Measurements from ENCODE around the gene NPAS2.

The NPAS2 gene

GRCh38 chr2:100955226-100955625, 135.3 kb downstream of the NPAS2 start:
- H3K36me3 ChIP-seq (ENCODE audit: control insufficient read depth in 2 of 2, insufficient read depth in 2 of 2, low read length in 2 of 2): peaks cover 0 to 3% of the 10 kb centered on the region in 2 donors
- no peaks in the 10 kb centered on the region for H3K27me3 ChIP-seq (ENCODE audit: control insufficient read depth in 1 of 2, insufficient read depth in 2 of 2, low read length in 2 of 2)
- H3K4me3 ChIP-seq (ENCODE audit: low read length in 2 of 2): no peak overlapping the region
- H3K9me3 ChIP-seq (ENCODE audit: control insufficient read depth in 2 of 2, low read length in 2 of 2): no peaks in the 10 kb centered on the region
- no peak overlapping the region for H3K9ac ChIP-seq (ENCODE audit: low read length in 2 of 2)
- no peak overlapping the region for H3K27ac ChIP-seq (ENCODE audit: low read length)
- H3K4me1 ChIP-seq (ENCODE audit: control insufficient read depth, insufficient read depth, low read length): peaks cover 8% of the 10 kb centered on the region

- Histone ChIP-seq H3K9ac (ENCODE audit: low read length in 2 of 2) (no peak overlapping the region), H3K36me3 (ENCODE audit: control insufficient read depth in 2 of 2, insufficient read depth in 2 of 2, low read length in 2 of 2) (peaks cover 0 to 3% of the 10 kb centered on the region in 2 donors), H3K9me3 (ENCODE audit: control insufficient read depth in 2 of 2, low read length in 2 of 2) (no peaks in the 10 kb centered on the region), H3K27me3 (ENCODE audit: control insufficient read depth in 1 of 2, insufficient read depth in 2 of 2, low read length in 2 of 2) (no peaks in the 10 kb centered on the region), H3K27ac (ENCODE audit: low read length) (no peak overlapping the region), H3K4me3 (ENCODE audit: low read length in 2 of 2) (no peak overlapping the region), H3K4me1 (ENCODE audit: control insufficient read depth, insufficient read depth, low read length) (peaks cover 8% of the 10 kb centered on the region)
Observed at GRCh38 chr2:100956081-100956480, 136.1 kb downstream of the NPAS2 start.

DNA sequence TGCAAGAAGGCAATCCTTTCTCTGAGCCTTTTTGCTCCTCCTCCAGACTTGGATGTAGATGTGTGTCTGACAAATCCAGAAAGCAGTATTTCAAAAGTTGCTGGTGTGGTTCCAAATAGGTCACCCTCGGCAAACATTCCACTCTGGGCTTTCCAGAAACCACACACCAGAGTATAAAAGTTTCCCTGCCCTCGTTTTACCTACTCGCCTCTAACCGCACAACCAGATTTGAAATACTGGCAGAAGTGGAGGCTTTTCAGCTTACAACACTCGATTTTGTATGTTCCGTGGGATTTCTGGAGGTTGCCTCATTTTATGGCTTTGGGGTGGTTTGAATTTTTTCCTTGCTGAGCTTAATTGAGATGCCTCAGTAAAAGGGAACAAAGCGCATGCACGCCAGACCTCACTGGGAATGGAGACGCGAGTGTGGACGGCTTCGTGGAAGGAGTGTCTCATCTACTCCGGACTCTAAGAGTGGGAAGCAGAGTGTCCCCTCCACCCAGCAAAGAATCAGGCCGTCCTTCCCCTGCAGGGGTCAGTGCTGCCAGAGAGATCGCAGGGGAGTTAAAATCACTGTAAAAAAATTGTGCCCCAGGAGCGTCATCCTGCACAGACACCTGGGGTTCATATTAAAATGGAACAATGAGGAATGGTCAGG, 138.2 kb downstream of the NPAS2 start:
- H3K4me1 ChIP-seq (ENCODE audit: control insufficient read depth, insufficient read depth, low read length): peaks cover 8% of the 10 kb centered on the region
- H3K36me3 ChIP-seq (ENCODE audit: control insufficient read depth in 2 of 2, insufficient read depth in 2 of 2, low read length in 2 of 2): peaks cover 0 to 3% of the 10 kb centered on the region in 2 donors
- no peak overlapping the region for H3K9ac ChIP-seq (ENCODE audit: low read length in 2 of 2)
- no peak overlapping the region for H3K4me3 ChIP-seq (ENCODE audit: low read length in 2 of 2)
- no peaks in the 10 kb centered on the region for H3K27me3 ChIP-seq (ENCODE audit: control insufficient read depth in 1 of 2, insufficient read depth in 2 of 2, low read length in 2 of 2)
- no peaks in the 10 kb centered on the region for H3K9me3 ChIP-seq (ENCODE audit: control insufficient read depth in 2 of 2, low read length in 2 of 2)
- H3K27ac ChIP-seq (ENCODE audit: low read length): no peak overlapping the region

DNA sequence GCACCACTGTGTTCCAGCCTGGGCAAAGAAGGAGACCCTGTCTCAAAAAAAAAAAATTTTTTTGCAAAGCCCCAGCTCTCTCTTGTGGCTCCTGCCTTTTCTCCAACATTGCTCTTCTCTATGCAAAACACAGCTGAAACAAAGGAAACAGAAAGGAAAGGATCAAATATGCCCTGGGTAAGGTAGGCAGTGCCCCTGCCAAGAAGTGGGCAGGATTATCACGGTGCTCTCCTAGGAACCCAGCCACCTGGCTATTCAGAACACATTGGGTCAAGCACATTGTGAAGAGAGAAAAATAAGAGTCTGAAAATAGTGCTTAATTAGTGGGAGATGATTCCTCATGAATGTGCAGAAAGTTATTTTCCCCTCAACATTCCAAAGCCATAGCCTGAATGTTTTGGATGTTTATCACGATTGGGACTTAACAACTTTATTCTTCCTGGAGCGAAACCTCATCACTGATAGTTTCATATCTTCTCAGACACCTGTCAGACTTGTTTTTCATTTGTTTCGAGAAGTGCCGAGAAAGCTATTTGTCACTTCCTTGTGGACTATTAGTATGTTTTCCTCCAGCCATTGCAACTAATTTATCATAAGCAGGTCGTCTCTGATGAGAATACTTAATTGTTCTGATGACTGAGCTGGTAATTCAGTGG, 139.4 kb downstream of the NPAS2 start:
- H3K27me3 ChIP-seq (ENCODE audit: control insufficient read depth in 1 of 2, insufficient read depth in 2 of 2, low read length in 2 of 2): no peaks in the 10 kb centered on the region
- no peak overlapping the region for H3K4me3 ChIP-seq (ENCODE audit: low read length in 2 of 2)
- no peak overlapping the region for H3K9ac ChIP-seq (ENCODE audit: low read length in 2 of 2)
- H3K36me3 ChIP-seq (ENCODE audit: control insufficient read depth in 2 of 2, insufficient read depth in 2 of 2, low read length in 2 of 2): no peaks in the 10 kb centered on the region
- peaks cover 8% of the 10 kb centered on the region for H3K4me1 ChIP-seq (ENCODE audit: control insufficient read depth, insufficient read depth, low read length)
- H3K27ac ChIP-seq (ENCODE audit: low read length): no peak overlapping the region
- H3K9me3 ChIP-seq (ENCODE audit: control insufficient read depth in 2 of 2, low read length in 2 of 2): no peaks in the 10 kb centered on the region

DNA sequence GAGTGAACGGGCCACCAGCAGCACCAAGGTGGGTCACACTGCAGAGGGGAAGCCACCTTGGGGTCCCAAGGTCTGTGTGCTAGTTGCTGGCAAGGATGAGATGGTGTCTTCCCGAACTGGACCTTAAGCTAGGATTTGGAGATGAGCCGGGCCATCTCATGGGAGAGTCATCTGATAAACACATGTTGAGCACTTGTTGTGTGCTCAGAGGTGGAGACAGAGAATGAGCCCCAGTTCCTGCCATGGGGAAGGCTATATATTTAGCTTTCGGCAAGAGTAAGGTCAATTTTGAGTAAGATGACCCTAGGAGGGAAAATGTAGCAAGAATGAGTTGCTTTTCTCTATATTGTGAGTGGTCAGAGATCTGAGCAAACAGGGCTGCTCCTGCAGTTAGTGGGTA, 140.7 kb downstream of the NPAS2 start:
- H3K9ac ChIP-seq (ENCODE audit: low read length in 2 of 2): no peak overlapping the region
- no peaks in the 10 kb centered on the region for H3K27me3 ChIP-seq (ENCODE audit: control insufficient read depth in 1 of 2, insufficient read depth in 2 of 2, low read length in 2 of 2)
- no peak overlapping the region for H3K27ac ChIP-seq (ENCODE audit: low read length)
- H3K36me3 ChIP-seq (ENCODE audit: control insufficient read depth in 2 of 2, insufficient read depth in 2 of 2, low read length in 2 of 2): peaks cover 0 to 2% of the 10 kb centered on the region in 2 donors
- H3K9me3 ChIP-seq (ENCODE audit: control insufficient read depth in 2 of 2, low read length in 2 of 2): no peaks in the 10 kb centered on the region
- H3K4me1 ChIP-seq (ENCODE audit: control insufficient read depth, insufficient read depth, low read length): peaks cover 8% of the 10 kb centered on the region
- H3K4me3 ChIP-seq (ENCODE audit: low read length in 2 of 2): no peak overlapping the region

DNA sequence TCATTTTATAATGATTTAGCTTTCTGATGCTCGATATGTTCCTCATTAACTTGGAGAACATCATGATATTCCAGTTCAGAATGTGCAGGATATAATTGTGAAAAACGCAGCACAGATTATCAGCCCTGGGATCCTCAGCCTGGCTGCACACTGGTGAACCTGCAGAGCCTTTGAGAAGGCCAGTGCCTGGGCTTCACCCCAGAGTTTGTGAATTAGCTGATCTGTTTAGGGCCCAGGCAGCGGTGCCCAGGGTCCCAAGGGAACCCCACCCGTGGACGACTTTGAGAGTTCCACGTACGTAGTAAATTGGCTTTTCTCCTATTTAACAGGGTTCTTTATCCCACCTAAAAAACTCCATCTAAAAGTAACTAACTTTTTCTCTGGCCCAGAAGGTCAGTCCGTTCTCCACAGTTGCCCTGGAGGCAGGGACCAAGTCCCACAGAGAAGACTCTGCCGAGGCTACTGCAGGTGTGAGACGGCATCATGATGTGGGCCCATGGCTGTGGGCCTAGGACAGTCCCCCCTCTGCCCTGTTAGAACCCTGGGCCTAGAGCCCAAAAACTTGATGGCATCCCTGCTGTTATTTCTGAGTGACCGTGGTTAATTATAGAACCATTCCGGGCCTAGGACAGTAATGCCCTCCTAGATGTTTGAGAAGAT, 142.6 kb downstream of the NPAS2 start:
- Histone ChIP-seq H3K27ac (ENCODE audit: low read length) (no peak overlapping the region), H3K4me1 (ENCODE audit: control insufficient read depth, insufficient read depth, low read length) (peaks cover 8% of the 10 kb centered on the region)

GRCh38 chr2:100963026-100963375, 143.1 kb downstream of the NPAS2 start:
- Histone ChIP-seq H3K4me3 (ENCODE audit: low read length in 2 of 2) (no peak overlapping the region), H3K9ac (ENCODE audit: low read length in 2 of 2) (no peak overlapping the region), H3K9me3 (ENCODE audit: control insufficient read depth in 2 of 2, low read length in 2 of 2) (no peaks in the 10 kb centered on the region), H3K4me1 (ENCODE audit: control insufficient read depth, insufficient read depth, low read length) (peaks cover 4% of the 10 kb centered on the region), H3K27ac (ENCODE audit: low read length) (no peak overlapping the region), H3K36me3 (ENCODE audit: control insufficient read depth in 2 of 2, insufficient read depth in 2 of 2, low read length in 2 of 2) (peaks cover under 1 to 4% of the 10 kb centered on the region in 2 donors), H3K27me3 (ENCODE audit: control insufficient read depth in 1 of 2, insufficient read depth in 2 of 2, low read length in 2 of 2) (no peaks in the 10 kb centered on the region)

More for the DNA sequence above, 142.6 kb downstream of the NPAS2 start:
- peaks cover 0 to 4% of the 10 kb centered on the region in 2 donors for H3K36me3 ChIP-seq (ENCODE audit: control insufficient read depth in 2 of 2, insufficient read depth in 2 of 2, low read length in 2 of 2)
- no peak overlapping the region for H3K9ac ChIP-seq (ENCODE audit: low read length in 2 of 2)
- H3K9me3 ChIP-seq (ENCODE audit: control insufficient read depth in 2 of 2, low read length in 2 of 2): no peaks in the 10 kb centered on the region
- H3K27me3 ChIP-seq (ENCODE audit: control insufficient read depth in 1 of 2, insufficient read depth in 2 of 2, low read length in 2 of 2): no peaks in the 10 kb centered on the region
- H3K4me3 ChIP-seq (ENCODE audit: low read length in 2 of 2): no peak overlapping the region

- H3K27me3 ChIP-seq (ENCODE audit: control insufficient read depth in 1 of 2, insufficient read depth in 2 of 2, low read length in 2 of 2): no peaks in the 10 kb centered on the region
- peaks cover 4 to 13% of the 10 kb centered on the region in 2 donors for H3K36me3 ChIP-seq (ENCODE audit: control insufficient read depth in 2 of 2, insufficient read depth in 2 of 2, low read length in 2 of 2)
- no peak overlapping the region for H3K9ac ChIP-seq (ENCODE audit: low read length in 2 of 2)
- no peaks in the 10 kb centered on the region for H3K9me3 ChIP-seq (ENCODE audit: control insufficient read depth in 2 of 2, low read length in 2 of 2)
- H3K27ac ChIP-seq (ENCODE audit: low read length): no peak overlapping the region
- H3K4me3 ChIP-seq (ENCODE audit: low read length in 2 of 2): no peak overlapping the region
- peaks cover 4% of the 10 kb centered on the region for H3K4me1 ChIP-seq (ENCODE audit: control insufficient read depth, insufficient read depth, low read length)
Observed at GRCh38 chr2:100964222-100964621, 144.3 kb downstream of the NPAS2 start.

DNA sequence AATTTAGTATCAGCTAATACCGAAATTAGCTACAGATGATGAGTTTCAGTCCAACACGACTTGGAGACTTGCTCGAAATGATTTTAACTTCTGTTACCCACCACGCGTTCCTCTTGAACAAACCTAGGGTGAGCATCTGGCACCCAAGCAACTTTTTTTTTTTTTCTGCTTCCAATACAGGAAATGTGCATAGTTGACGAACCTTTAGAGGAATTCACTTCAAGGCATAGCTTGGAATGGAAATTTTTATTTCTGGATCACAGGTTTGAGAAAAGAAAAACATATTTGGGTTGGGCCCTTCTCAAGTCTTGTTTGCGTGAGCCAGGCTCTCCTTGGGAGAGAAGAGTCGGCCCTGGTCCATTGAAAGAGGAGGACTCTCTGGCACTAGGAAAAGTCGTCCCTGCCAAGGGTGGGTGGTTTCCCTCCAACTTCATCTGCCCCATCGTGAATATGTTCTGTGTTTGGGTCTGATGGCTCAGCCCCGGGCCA, 144.8 kb downstream of the NPAS2 start:
- H3K9me3 ChIP-seq (ENCODE audit: control insufficient read depth in 2 of 2, low read length in 2 of 2): no peaks in the 10 kb centered on the region
- H3K9ac ChIP-seq (ENCODE audit: low read length in 2 of 2): no peak overlapping the region
- H3K27ac ChIP-seq (ENCODE audit: low read length): no peak overlapping the region
- H3K4me1 ChIP-seq (ENCODE audit: control insufficient read depth, insufficient read depth, low read length): peaks cover 4% of the 10 kb centered on the region
- no peaks in the 10 kb centered on the region for H3K27me3 ChIP-seq (ENCODE audit: control insufficient read depth in 1 of 2, insufficient read depth in 2 of 2, low read length in 2 of 2)
- no peak overlapping the region for H3K4me3 ChIP-seq (ENCODE audit: low read length in 2 of 2)
- peaks cover 7 to 13% of the 10 kb centered on the region in 2 donors for H3K36me3 ChIP-seq (ENCODE audit: control insufficient read depth in 2 of 2, insufficient read depth in 2 of 2, low read length in 2 of 2)

GRCh38 chr2:100965596-100965995, 145.7 kb downstream of the NPAS2 start:
- Histone ChIP-seq H3K9me3 (ENCODE audit: control insufficient read depth in 2 of 2, low read length in 2 of 2) (no peaks in the 10 kb centered on the region), H3K36me3 (ENCODE audit: control insufficient read depth in 2 of 2, insufficient read depth in 2 of 2, low read length in 2 of 2) (peaks cover 7 to 18% of the 10 kb centered on the region in 2 donors), H3K27ac (ENCODE audit: low read length) (no peak overlapping the region), H3K4me1 (ENCODE audit: control insufficient read depth, insufficient read depth, low read length) (peaks cover 4% of the 10 kb centered on the region), H3K9ac (ENCODE audit: low read length in 2 of 2) (no peak overlapping the region), H3K4me3 (ENCODE audit: low read length in 2 of 2) (no peak overlapping the region), H3K27me3 (ENCODE audit: control insufficient read depth in 1 of 2, insufficient read depth in 2 of 2, low read length in 2 of 2) (no peaks in the 10 kb centered on the region)
